Measurements from ENCODE around the gene PSMD3.

- TF ChIP-seq, protein P1, sequence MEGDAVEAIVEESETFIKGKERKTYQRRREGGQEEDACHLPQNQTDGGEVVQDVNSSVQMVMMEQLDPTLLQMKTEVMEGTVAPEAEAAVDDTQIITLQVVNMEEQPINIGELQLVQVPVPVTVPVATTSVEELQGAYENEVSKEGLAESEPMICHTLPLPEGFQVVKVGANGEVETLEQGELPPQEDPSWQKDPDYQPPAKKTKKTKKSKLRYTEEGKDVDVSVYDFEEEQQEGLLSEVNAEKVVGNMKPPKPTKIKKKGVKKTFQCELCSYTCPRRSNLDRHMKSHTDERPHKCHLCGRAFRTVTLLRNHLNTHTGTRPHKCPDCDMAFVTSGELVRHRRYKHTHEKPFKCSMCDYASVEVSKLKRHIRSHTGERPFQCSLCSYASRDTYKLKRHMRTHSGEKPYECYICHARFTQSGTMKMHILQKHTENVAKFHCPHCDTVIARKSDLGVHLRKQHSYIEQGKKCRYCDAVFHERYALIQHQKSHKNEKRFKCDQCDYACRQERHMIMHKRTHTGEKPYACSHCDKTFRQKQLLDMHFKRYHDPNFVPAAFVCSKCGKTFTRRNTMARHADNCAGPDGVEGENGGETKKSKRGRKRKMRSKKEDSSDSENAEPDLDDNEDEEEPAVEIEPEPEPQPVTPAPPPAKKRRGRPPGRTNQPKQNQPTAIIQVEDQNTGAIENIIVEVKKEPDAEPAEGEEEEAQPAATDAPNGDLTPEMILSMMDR (IDR thresholded peaks at IDR 0.05; ENCODE audit: poor library complexity) = no peak
- TF ChIP-seq EZH2 (IDR thresholded peaks at IDR 0.05; ENCODE audit: borderline replicate concordance) (no peak), EZH2phosphoT487 (IDR thresholded peaks at IDR 0.05; ENCODE audit: low read depth, severe bottlenecking, unreplicated experiment) (no peak)
Observed at GRCh38 chr17:39988206-39988810, 7.7 kb downstream of the PSMD3 start.
